Smooth muscle cell (in vitro differentiated cells): ENCODE results near the gene GATB. TPM values are rescaled to one million over a fixed set of nuclear protein-coding genes. Genes with fewer than 3 reads are reported as not detected.

Source experiments
- DNase-seq: peaks from one replicate; lab custom pipeline; 2025; ENCODE audit not compliant: unreplicated experiment; lab: John Stamatoyannopoulos, UW
- H2AFZ ChIP-seq: fragments of 200-600 bp; sonication (generic); 2 replicates; pipeline ENCODE4 v1.6.0; 2016; ENCODE audit warnings: antibody characterized with exemption, low read depth, mild to moderate bottlenecking
- H3F3A ChIP-seq: fragments of 200-600 bp; sonication (generic); 2 replicates; pipeline ENCODE4 v1.6.0; 2017; ENCODE audit warnings: antibody characterized with exemption, low read depth
- H3K27ac ChIP-seq: fragments of 200-600 bp; sonication (generic); 2 replicates; pipeline ENCODE4 v1.5.1; 2016; ENCODE audit warnings: low read depth, mild to moderate bottlenecking
- H3K27me3 ChIP-seq: fragments of 200-600 bp; sonication (generic); 2 replicates; pipeline ENCODE4 v1.6.1; 2016; ENCODE audit warnings: low read depth, mild to moderate bottlenecking
- H3K36me3 ChIP-seq: fragments of 200-600 bp; sonication (generic); 2 replicates; pipeline ENCODE4 v1.5.1; 2016; ENCODE audit warnings: low read depth
- H3K4me1 ChIP-seq: fragments of 200-600 bp; sonication (generic); 2 replicates; pipeline ENCODE4 v1.5.1; 2016; ENCODE audit warnings: low read depth
- H3K4me2 ChIP-seq: fragments of 200-600 bp; sonication (generic); 2 replicates; pipeline ENCODE4 v1.6.0; 2016; ENCODE audit warnings: mild to moderate bottlenecking
- H3K4me3 ChIP-seq: fragments of 200-600 bp; sonication (generic); 2 replicates; pipeline ENCODE4 v1.5.1; 2016; ENCODE audit warnings: mild to moderate bottlenecking
- H3K79me2 ChIP-seq: fragments of 200-600 bp; sonication (generic); 2 replicates; pipeline ENCODE4 v1.6.0; 2016; ENCODE audit warnings: low read depth, mild to moderate bottlenecking
- H3K9ac ChIP-seq: fragments of 200-600 bp; sonication (generic); 2 replicates; pipeline ENCODE4 v1.6.0; 2016; ENCODE audit warnings: low read depth
- H3K9me3 ChIP-seq: fragments of 200-600 bp; sonication (generic); replicated peaks from 2 replicates; pipeline ENCODE4 v1.5.1; 2016; ENCODE audit warnings: low read depth
- H4K20me1 ChIP-seq: fragments of 200-600 bp; sonication (generic); 2 replicates; pipeline ENCODE4 v1.6.0; 2016; ENCODE audit warnings: low read depth
- CTCF ChIP-seq: fragments of 200-600 bp; sonication (generic); IDR thresholded peaks from 2 replicates; pipeline ENCODE4 v1.5.1; 2017; ENCODE audit warnings: borderline replicate concordance, mild to moderate bottlenecking, antibody characterized with exemption; ENCODE audit not compliant: insufficient read depth, poor library complexity, severe bottlenecking
- WGBS: methylation state at CpG from one replicate; pipeline ENCODE4 v1.1.7; 2016; ENCODE audit warnings: low lambda C conversion rate; 5-methylcytosine and 5-hydroxymethylcytosine counted together
- polyA plus RNA-seq: library from polyadenylated mRNA; unstranded; fragments of >200 nt; fragmentation: Nextera tagmentation; extraction: Ambion mirVana; gene quantifications from 2 replicates; pipeline ENCODE4 v1.2.1, GENCODE V29; 2016
- total RNA-seq: library from RNA; depleted of rRNA; stranded (reverse); fragments of >200 nt; gene quantifications from 2 replicates; pipeline ENCODE4 v1.2.3, GENCODE V29; 2014

The GATB gene
- 17.6 and 19.8 TPM in 2 replicates for total RNA-seq
- polyA plus RNA-seq, result 15.7 and 19.4 TPM in 2 replicates

- WGBS, result 7% methylated on average over 35 of the region's 35 CpGs
Measured at GRCh38 chr4:151760712-151761661, at the start of gene GATB. Gene GATB (minus strand): TSS chr4:151761007. CDS start chr4:151760982, 25 bp downstream.

GRCh38 chr4:151810476-151810875 is 49.7 kb upstream of the GATB start:
- Histone ChIP-seq H3K36me3 (no peaks in the 10 kb centered on the region), H4K20me1 (no peaks in the 10 kb centered on the region), H3K27ac (no peak overlapping the region), H3K79me2 (no peaks in the 10 kb centered on the region), H3K27me3 (no peaks in the 10 kb centered on the region), H3F3A (peaks cover 4% of the 10 kb centered on the region), H3K4me2 (no peak overlapping the region), H2AFZ (no peak overlapping the region), H3K4me1 (no peaks in the 10 kb centered on the region), H3K9ac (no peak overlapping the region), H3K9me3 (no peaks in the 10 kb centered on the region), H3K4me3 (no peak overlapping the region)
- no peak for TF ChIP-seq CTCF
- 94% methylated on average over 4 of the region's 4 CpGs for WGBS
- DNase-seq, result no peak

More at GRCh38 chr4:151760712-151761661, at the start of gene GATB:
- H3F3A ChIP-seq, result no peaks in the 10 kb centered on the region
- peaks cover 8% of the 10 kb centered on the region for H3K79me2 ChIP-seq
- H3K27ac ChIP-seq, result peak within 1 kb of the TSS; percentile 52
- H3K4me1 ChIP-seq, result peaks cover 6% of the 10 kb centered on the region
- H3K27me3 ChIP-seq, result no peaks in the 10 kb centered on the region
- no peaks in the 10 kb centered on the region for H4K20me1 ChIP-seq
- peak within 1 kb of the TSS; percentile 78 for H3K4me3 ChIP-seq
- peak; percentile 67 for DNase-seq
- H3K4me2 ChIP-seq, result peak within 1 kb of the TSS; percentile 93
- H2AFZ ChIP-seq, result peak within 1 kb of the TSS; percentile 98
- peak within 1 kb of the TSS; percentile 91 for H3K9ac ChIP-seq
- peak; percentile 45 for TF ChIP-seq CTCF
- no peaks in the 10 kb centered on the region for H3K9me3 ChIP-seq
- no peaks in the 10 kb centered on the region for H3K36me3 ChIP-seq

- Histone ChIP-seq H2AFZ (no peak overlapping the region), H3K4me1 (no peaks in the 10 kb centered on the region), H4K20me1 (no peaks in the 10 kb centered on the region), H3F3A (peaks cover 4% of the 10 kb centered on the region), H3K27me3 (no peaks in the 10 kb centered on the region), H3K4me3 (no peak overlapping the region), H3K27ac (no peak overlapping the region), H3K4me2 (no peak overlapping the region), H3K9ac (no peak overlapping the region), H3K79me2 (no peaks in the 10 kb centered on the region), H3K36me3 (no peaks in the 10 kb centered on the region), H3K9me3 (no peaks in the 10 kb centered on the region)
- TF ChIP-seq CTCF, result no peak
- no peak for DNase-seq
- WGBS, result 94% methylated on average over 6 of the region's 6 CpGs
Measured at GRCh38 chr4:151809716-151810115, 48.9 kb upstream of the GATB start.
